HepG2 (cell line): Measurements from ENCODE around the gene POLR2H. TPM values are rescaled to one million over a fixed set of nuclear protein-coding genes. Genes with fewer than 3 reads are reported as not detected.

ENCODE experiments used
- ATF3 ChIP-seq: sonication (generic); formaldehyde crosslinking; IDR thresholded peaks from 2 replicates; pipeline ENCODE4 v1.4.0; 2020; ENCODE audit warnings: missing genetic modification reagents
- BRD4 ChIP-seq: sonication (generic); formaldehyde crosslinking; IDR thresholded peaks from 2 replicates; pipeline ENCODE4 v1.4.0; 2020; ENCODE audit warnings: missing genetic modification reagents
- CCDC6 ChIP-seq: sonication (generic); formaldehyde crosslinking; IDR thresholded peaks from 2 replicates; pipeline ENCODE4 v1.8.1; 2022; ENCODE audit warnings: mild to moderate bottlenecking, missing genetic modification reagents, moderate library complexity
- KAT2B ChIP-seq: fragments of 150-350 bp; IDR thresholded peaks from 2 replicates; pipeline ENCODE4 v1.6.1; 2014; ENCODE audit warnings: low read depth, low read length, borderline replicate concordance
- KLF6 ChIP-seq: IDR thresholded peaks from 2 replicates; pipeline ENCODE4 v1.8.0; 2016; ENCODE audit warnings: missing biosample characterization, missing genetic modification reagents
- KLF9 ChIP-seq: IDR thresholded peaks from 2 replicates; pipeline ENCODE4 v1.6.1; 2016; ENCODE audit warnings: low read depth
- MAFF ChIP-seq: IDR thresholded peaks from 2 replicates; pipeline ENCODE4 v1.6.1; 2011; ENCODE audit warnings: low read depth, low read length, improper control_type of control experiment
- MNT ChIP-seq: fragments of 450-650 bp; IDR thresholded peaks from 2 replicates; pipeline ENCODE4 v1.6.1; 2016
- PITX1 ChIP-seq: sonication (generic); formaldehyde crosslinking; IDR thresholded peaks from 2 replicates; pipeline ENCODE4 v1.5.1; 2020; ENCODE audit warnings: mild to moderate bottlenecking, missing genetic modification reagents
- RAD21 ChIP-seq: fragments of 450-650 bp; formaldehyde crosslinking; IDR thresholded peaks from 2 replicates; pipeline ENCODE4 v1.5.0; 2020; ENCODE audit warnings: mild to moderate bottlenecking
- RARA ChIP-seq: IDR thresholded peaks from 2 replicates; pipeline ENCODE4 v1.6.1; 2016; ENCODE audit warnings: missing genetic modification reagents, missing compliant biosample characterization
- SNRNP70 ChIP-seq: fragments of 200-400 bp; formaldehyde crosslinking; IDR thresholded peaks from 2 replicates; pipeline ENCODE4 v1.6.1; 2017; ENCODE audit warnings: mild to moderate bottlenecking, low read depth, low read length, moderate library complexity
- SP140L ChIP-seq: sonication (generic); formaldehyde crosslinking; IDR thresholded peaks from 2 replicates; pipeline ENCODE4 v1.4.0; 2020; ENCODE audit warnings: missing genetic modification reagents, borderline replicate concordance
- ZFP1 ChIP-seq: IDR thresholded peaks from 2 replicates; pipeline ENCODE4 v1.6.1; 2016
- ZFP37 ChIP-seq: sonication (generic); formaldehyde crosslinking; IDR thresholded peaks from 2 replicates; pipeline ENCODE4 v1.4.0; 2020; ENCODE audit warnings: missing genetic modification reagents, borderline replicate concordance
- ZNF251 ChIP-seq: sonication (generic); formaldehyde crosslinking; IDR thresholded peaks from 2 replicates; pipeline ENCODE4 v1.9.0; 2021; ENCODE audit warnings: mild to moderate bottlenecking, missing genetic modification reagents
- ZNF510 ChIP-seq: sonication (generic); formaldehyde crosslinking; IDR thresholded peaks from 2 replicates; pipeline ENCODE4 v1.4.0; 2020; ENCODE audit warnings: low read depth, mild to moderate bottlenecking, missing genetic modification reagents
- ZNF572 ChIP-seq: sonication (generic); formaldehyde crosslinking; IDR thresholded peaks from 2 replicates; pipeline ENCODE4 v1.5.1; 2020; ENCODE audit warnings: mild to moderate bottlenecking, missing genetic modification reagents
- ZNF607 ChIP-seq: sonication (generic); formaldehyde crosslinking; IDR thresholded peaks from 2 replicates; pipeline ENCODE4 v1.5.1; 2020; ENCODE audit warnings: missing genetic modification reagents, mild to moderate bottlenecking, borderline replicate concordance
- ZNF619 ChIP-seq: sonication (generic); formaldehyde crosslinking; IDR thresholded peaks from 2 replicates; pipeline ENCODE4 v1.4.0; 2020; ENCODE audit warnings: mild to moderate bottlenecking, missing genetic modification reagents
- ZNF670 ChIP-seq: sonication (generic); formaldehyde crosslinking; IDR thresholded peaks from 2 replicates; pipeline ENCODE4 v1.8.0; 2022; ENCODE audit warnings: mild to moderate bottlenecking, missing genetic modification reagents, borderline replicate concordance
- ZNF674 ChIP-seq: sonication (generic); formaldehyde crosslinking; IDR thresholded peaks from 2 replicates; pipeline ENCODE4 v1.5.0; 2020; ENCODE audit warnings: low read depth, mild to moderate bottlenecking, missing genetic modification reagents
- ZNF704 ChIP-seq: sonication (generic); formaldehyde crosslinking; IDR thresholded peaks from 2 replicates; pipeline ENCODE4 v1.8.1; 2023; ENCODE audit warnings: mild to moderate bottlenecking, inconsistent platforms, moderate library complexity, missing genetic modification reagents, borderline replicate concordance
- ZNF724P ChIP-seq: sonication (generic); formaldehyde crosslinking; IDR thresholded peaks from 2 replicates; pipeline ENCODE4 v1.8.0; 2022; ENCODE audit warnings: missing genetic modification reagents, borderline replicate concordance
- ZNF746 ChIP-seq: sonication (generic); formaldehyde crosslinking; IDR thresholded peaks from 2 replicates; pipeline ENCODE4 v1.8.0; 2022; ENCODE audit warnings: mild to moderate bottlenecking, missing genetic modification reagents
- ZNF749 ChIP-seq: sonication (generic); formaldehyde crosslinking; IDR thresholded peaks from 2 replicates; pipeline ENCODE4 v1.8.0; 2022; ENCODE audit warnings: mild to moderate bottlenecking, missing genetic modification reagents, moderate library complexity, borderline replicate concordance
- ZXDC ChIP-seq: sonication (generic); formaldehyde crosslinking; IDR thresholded peaks from 2 replicates; pipeline ENCODE4 v1.5.0; 2020; ENCODE audit warnings: mild to moderate bottlenecking, missing genetic modification reagents
- polyA plus RNA-seq, 8 experiments: library from polyadenylated mRNA; depleted of rRNA in 3 of 8; stranded (reverse) in 7 of 8; unstranded in 1 of 8; fragments of >200 nt; fragmentation: Illumina TruSeq in 4 of 8; extraction: Trizol in 4 of 8; gene quantifications; 2 replicates each; pipeline versions ENCODE4 v1.2.1 to v1.2.3, GENCODE V29; 2011 to 2016; ENCODE audit warnings: low read depth in 4 of 8, missing spikeins in 1 of 8, mixed read lengths in 1 of 8; ENCODE audit not compliant: insufficient read depth in 1 of 8
- total RNA-seq, 5 experiments: library from RNA; depleted of rRNA; stranded (reverse); fragments of >200 nt; fragmentation: Illumina TruSeq; extraction: Trizol; gene quantifications; 2 replicates each; pipeline ENCODE4 v1.2.3, GENCODE V29; 2016; ENCODE audit warnings: low read depth in 1 of 5

POLR2H gene
- total and polyA plus RNA-seq, 2 of the 13 experiments (the other 11 are each of a cell fraction or from before 2014, with no cell fraction given), result 118 to 194 TPM

- no peak for TF ChIP-seq PITX1 (CRISPR knock-in tag)
- no peak for TF ChIP-seq ZFP1
- TF ChIP-seq RARA, result no peak
- no peak for TF ChIP-seq ZNF572 (CRISPR knock-in tag)
- TF ChIP-seq ZNF619 (CRISPR knock-in tag), result no peak; the same call in 1 of the 2 replicates
- no peak for TF ChIP-seq ZNF670
- no peak for TF ChIP-seq ZNF607 (CRISPR knock-in tag)
- peak; percentile 22; the same call in 1 of the 2 replicates for TF ChIP-seq ATF3
- no peak for TF ChIP-seq ZNF749
- no peak for TF ChIP-seq MNT
- TF ChIP-seq MAFF, result no peak
- no peak; the same call in 1 of the 2 replicates for TF ChIP-seq ZNF746 (CRISPR knock-in tag)
- TF ChIP-seq ZNF674 (CRISPR knock-in tag), result no peak
- TF ChIP-seq KLF9, result no peak
- no peak for TF ChIP-seq CCDC6 (CRISPR knock-in tag)
- TF ChIP-seq ZNF510 (CRISPR knock-in tag), result no peak
- no peak for TF ChIP-seq KLF6 (CRISPR knock-in tag)
- no peak for TF ChIP-seq ZFP37 (CRISPR knock-in tag)
- TF ChIP-seq ZNF724P (CRISPR knock-in tag), result no peak
- no peak for TF ChIP-seq ZNF251 (CRISPR knock-in tag)
- peak; percentile 60 for TF ChIP-seq RAD21 (CRISPR knock-in tag)
- no peak for TF ChIP-seq SP140L
- TF ChIP-seq ZXDC (CRISPR knock-in tag), result peak; percentile 89
- TF ChIP-seq ZNF704 (CRISPR knock-in tag), result peak; percentile 30; the same call in 1 of the 2 replicates
- TF ChIP-seq BRD4 (CRISPR knock-in tag), result no peak
- no peak for TF ChIP-seq SNRNP70
- no peak for TF ChIP-seq KAT2B
Observed at GRCh38 chr3:184361532-184361931, at the start of gene POLR2H, which contains the start of gene CLCN2 (continued).
